H1 (cell line): ENCODE data around the gene PHYHD1. TPM values are rescaled to one million over a fixed set of nuclear protein-coding genes. Genes with fewer than 3 reads are reported as not detected.

Source experiments
- CTCF ChIA-PET: fragments of 300-600 bp; sonication (Branson Sonifier 250); formaldehyde crosslinking; loops from one replicate; lab custom pipeline; 2021; ENCODE audit not compliant: partially characterized antibody; lab: Charles Lee
- POLR2A ChIA-PET: fragments of 300-600 bp; sonication (Branson Sonifier 250); formaldehyde crosslinking; loops from one replicate; lab custom pipeline; 2021; ENCODE audit warnings: inconsistent platforms; ENCODE audit not compliant: partially characterized antibody; lab: Charles Lee
- DNase-seq, 2 experiments: peaks; one replicate each; pipeline versions ENCODE4 v3.0.0 to v3.0.0-alpha.2; 2010 to 2022; ENCODE audit warnings: low spot score in 2 of 2, low read depth in 1 of 2, mixed read lengths in 1 of 2
- FAIRE-seq: peaks from 2 replicates; lab custom pipeline; 2011; peaks lifted over from hg19 to GRCh38; lab: Jason Lieb, UNC
- H2AFZ ChIP-seq: 2 replicates; pipeline ENCODE4 v1.8.1; 2012; ENCODE audit warnings: low read length, inconsistent platforms
- H2AK5ac ChIP-seq: 2 replicates; pipeline ENCODE4 v1.6.1; 2013; ENCODE audit warnings: low read depth, low read length
- H2BK120ac ChIP-seq: replicated peaks from 2 replicates; pipeline ENCODE3; 2013; ENCODE audit warnings: low read depth, low read length, inconsistent platforms
- H2BK12ac ChIP-seq: 2 replicates; pipeline ENCODE4 v1.6.1; 2013; ENCODE audit warnings: low read depth, low read length
- H2BK15ac ChIP-seq: 2 replicates; pipeline ENCODE4 v1.6.1; 2013; ENCODE audit warnings: low read length
- H2BK20ac ChIP-seq: 2 replicates; pipeline ENCODE4 v1.6.1; 2013; ENCODE audit warnings: low read length
- H2BK5ac ChIP-seq: 2 replicates; pipeline ENCODE4 v1.6.1; 2013; ENCODE audit warnings: low read depth, low read length
- H3K14ac ChIP-seq: 2 replicates; pipeline ENCODE4 v1.6.1; 2013; ENCODE audit warnings: inconsistent platforms; ENCODE audit not compliant: insufficient read length
- H3K18ac ChIP-seq: 2 replicates; pipeline ENCODE4 v1.6.1; 2013; ENCODE audit warnings: low read length; ENCODE audit errors: extremely low read depth
- H3K23ac ChIP-seq: 2 replicates; pipeline ENCODE4 v1.6.1; 2013; ENCODE audit warnings: inconsistent platforms; ENCODE audit not compliant: insufficient read length
- H3K23me2 ChIP-seq: 2 replicates; pipeline ENCODE4 v1.6.1; 2013; ENCODE audit warnings: low read depth, low read length
- H3K27ac ChIP-seq: 2 replicates; pipeline ENCODE4 v1.6.1; 2011; ENCODE audit warnings: low read depth, low read length, inconsistent platforms
- H3K27me3 ChIP-seq, 4 experiments: replicated peaks in 1 of 4; 1 replicate in 1 of 4; 2 replicates in 3 of 4; pipeline versions ENCODE4 v1.6.1 to v1.8.1; 2011 to 2013; ENCODE audit warnings: low read length in 3 of 4, mild to moderate bottlenecking in 3 of 4, inconsistent platforms in 2 of 4, mixed read lengths in 2 of 4, moderate library complexity in 1 of 4; ENCODE audit not compliant: control insufficient read depth in 3 of 4, insufficient read depth in 3 of 4; ENCODE audit errors: extremely low read depth in 1 of 4
- H3K36me3 ChIP-seq, 4 experiments: 2 replicates each; pipeline versions ENCODE4 v1.6.1 to v1.8.1; 2011 to 2013; ENCODE audit warnings: mild to moderate bottlenecking in 4 of 4, low read length in 3 of 4, moderate library complexity in 2 of 4, control low read depth in 1 of 4, inconsistent platforms in 1 of 4; ENCODE audit not compliant: insufficient read depth in 4 of 4, control insufficient read depth in 2 of 4
- H3K4ac ChIP-seq: replicated peaks from 2 replicates; pipeline ENCODE3; 2013; ENCODE audit warnings: low read length, low read depth, mixed read lengths, inconsistent platforms; ENCODE audit not compliant: insufficient read length
- H3K4me1 ChIP-seq, 4 experiments: replicated peaks in 1 of 4; 1 replicate in 1 of 4; 2 replicates in 3 of 4; pipeline versions ENCODE4 v1.6.1 to v1.8.1; 2011 to 2013; ENCODE audit warnings: low read length in 3 of 4, inconsistent platforms in 2 of 4, mixed read lengths in 1 of 4; ENCODE audit not compliant: insufficient read depth in 4 of 4, control insufficient read depth in 3 of 4
- H3K4me2 ChIP-seq, 2 experiments: 2 replicates each; pipeline versions ENCODE4 v1.6.1 to v1.8.1; 2011 to 2013; ENCODE audit warnings: low read depth in 2 of 2, low read length in 2 of 2, control low read depth in 1 of 2, inconsistent platforms in 1 of 2, mild to moderate bottlenecking in 1 of 2; ENCODE audit not compliant: insufficient read depth in 1 of 2
- H3K4me3 ChIP-seq, 4 experiments: fragments of 200-600, 300-600 bp in 1 of 4; sonication (generic), shearing (Covaris generic), sonication (Bioruptor Twin) in 1 of 4; 2 replicates each; pipeline versions ENCODE4 v1.5.1 to v1.8.1; 2011 to 2016; ENCODE audit warnings: low read length in 4 of 4, low read depth in 3 of 4, control low read depth in 2 of 4, inconsistent platforms in 2 of 4, mild to moderate bottlenecking in 2 of 4, mixed read lengths in 1 of 4, moderate library complexity in 1 of 4; ENCODE audit not compliant: insufficient read depth in 2 of 4; ENCODE audit errors: extremely low read depth in 1 of 4
- H3K56ac ChIP-seq: replicated peaks from 2 replicates; pipeline ENCODE3; 2013; ENCODE audit warnings: low read depth, mild to moderate bottlenecking, mixed read lengths, low read length, inconsistent platforms; ENCODE audit not compliant: insufficient read length
- H3K79me1 ChIP-seq: 2 replicates; pipeline ENCODE4 v1.6.1; 2013; ENCODE audit warnings: low read depth, low read length, control low read depth
- H3K79me2 ChIP-seq, 2 experiments: 2 replicates each; pipeline versions ENCODE4 v1.6.1 to v1.8.1; 2012 to 2013; ENCODE audit warnings: low read length in 2 of 2, mild to moderate bottlenecking in 2 of 2, inconsistent platforms in 1 of 2; ENCODE audit not compliant: insufficient read depth in 2 of 2, control insufficient read depth in 1 of 2
- H3K9ac ChIP-seq, 4 experiments: replicated peaks in 1 of 4; 1 replicate in 1 of 4; 2 replicates in 3 of 4; pipeline versions ENCODE4 v1.6.1 to v1.8.1; 2011 to 2013; ENCODE audit warnings: low read depth in 3 of 4, low read length in 3 of 4, control low read depth in 2 of 4, mild to moderate bottlenecking in 2 of 4, moderate library complexity in 2 of 4, inconsistent platforms in 1 of 4; ENCODE audit errors: extremely low read depth in 1 of 4
- H3K9me3 ChIP-seq, 2 experiments: 2 replicates each; pipeline versions ENCODE4 v1.6.1 to v1.8.1; 2012 to 2013; ENCODE audit warnings: mild to moderate bottlenecking in 2 of 2, moderate library complexity in 2 of 2, control low read depth in 1 of 2, inconsistent platforms in 1 of 2, low read depth in 1 of 2, low read length in 1 of 2, mixed read lengths in 1 of 2; ENCODE audit not compliant: insufficient read depth in 2 of 2
- H4K20me1 ChIP-seq, 2 experiments: replicated peaks in 1 of 2; 2 replicates each; pipeline versions ENCODE3 to v1.8.1; 2011 to 2013; ENCODE audit warnings: inconsistent platforms in 2 of 2, low read length in 2 of 2, mild to moderate bottlenecking in 1 of 2; ENCODE audit not compliant: insufficient read depth in 2 of 2, control insufficient read depth in 1 of 2
- H4K5ac ChIP-seq: 2 replicates; pipeline ENCODE4 v1.6.1; 2013; ENCODE audit warnings: low read length, low read depth, mixed read lengths, inconsistent platforms; ENCODE audit not compliant: insufficient read length
- H4K8ac ChIP-seq: 2 replicates; pipeline ENCODE4 v1.8.0; 2013; ENCODE audit warnings: mild to moderate bottlenecking, moderate library complexity, low read length, inconsistent platforms; ENCODE audit not compliant: insufficient read depth; ENCODE audit errors: extremely low read depth
- H4K91ac ChIP-seq: replicated peaks from 2 replicates; pipeline ENCODE3; 2013; ENCODE audit warnings: low read length, mixed read lengths, inconsistent platforms; ENCODE audit not compliant: insufficient read length
- CHD2 ChIP-seq: IDR thresholded peaks from 2 replicates; pipeline ENCODE4 v1.6.1; 2012; ENCODE audit warnings: low read length, improper control_type of control experiment
- KDM1A ChIP-seq: fragments of 200-600, 300-600 bp; sonication (generic); IDR thresholded peaks from 2 replicates; pipeline ENCODE4 v1.7.1; 2016; ENCODE audit warnings: mild to moderate bottlenecking, low read length, borderline replicate concordance
- WGBS, 2 experiments: shearing (Covaris generic) in 1 of 2; methylation state at CpG; one replicate each; pipeline versions ENCODE4 v1.1.6 to v1.1.7; 2013 to 2015; ENCODE audit warnings: low lambda C conversion rate in 2 of 2, mixed read lengths in 2 of 2, inconsistent platforms in 1 of 2, low coverage in 1 of 2, missing lambda C conversion rate in 1 of 2; ENCODE audit not compliant: insufficient replicate concordance in 2 of 2, insufficient coverage in 1 of 2, insufficient read length in 1 of 2; ENCODE audit errors: extremely low coverage in 1 of 2, missing lambda C conversion rate in 1 of 2; 5-methylcytosine and 5-hydroxymethylcytosine counted together
- polyA plus RNA-seq, 7 experiments: library from polyadenylated mRNA; depleted of rRNA in 3 of 7; stranded (reverse) in 5 of 7; unstranded in 2 of 7; fragments of >200 nt in 5 of 7; fragments of 200-250 nt in 2 of 7; gene quantifications; 1 replicate in 5 of 7; 2 replicates in 1 of 7; 4 replicates in 1 of 7; pipeline versions ENCODE4 v1.2.1 to v1.2.3, GENCODE V29; 2011 to 2013; ENCODE audit warnings: missing spikeins in 2 of 7, mixed read lengths in 2 of 7
- total RNA-seq: library from RNA; stranded (reverse); fragmentation: NEBNext Ultra II Directional; extraction: Animal tissue kit (Norgen Biotek cat#: 25700); gene quantifications from 2 replicates; pipeline ENCODE4 v1.2.1, GENCODE V29; 2021

Gene PHYHD1
- total and polyA plus RNA-seq, 2 of the 8 experiments (the other 6 are each of a cell fraction or from before 2014, with no cell fraction given), result 14.1 to 25.6 TPM

GRCh38 chr9:128946571-128947276 lies 25.9 kb downstream of the PHYHD1 start:
- Histone ChIP-seq H2BK5ac (peak overlapping the region; percentile 83), H3K4me3 (peak overlapping the region; percentile 74 to 96 (median 92)), H3K9ac (peak overlapping the region; percentile 78 to 93 (median 86)), H2BK20ac (no peak overlapping the region), H3K18ac (0 out of 2 replicates have a peak overlapping the region, but pooled peaks have one; percentile 90), H3K4ac (peak overlapping the region; percentile 69), H3K36me3 (peaks cover 0 to 24% (median 8%) of the 10 kb centered on the region in 4 experiments; a peak in 5 of 8 replicates), H4K8ac (peak overlapping the region; percentile 96), H3K14ac (no peak overlapping the region), H3K4me2 (peak overlapping the region; percentile 87 to 92), H2BK15ac (no peak overlapping the region), H3K79me2 (peaks cover 0 to 17% of the 10 kb centered on the region in 2 experiments; a peak in 1 of 4 replicates), H3K23me2 (peaks cover 13% of the 10 kb centered on the region), H3K27ac (peak overlapping the region; percentile 72), H2AK5ac (peak overlapping the region; percentile 86; the same call in 1 of the 2 replicates), H3K9me3 (no peaks in the 10 kb centered on the region), H3K79me1 (peaks cover 10% of the 10 kb centered on the region), H3K56ac (peak overlapping the region; percentile 95), H4K20me1 (peaks cover 0 to 1% of the 10 kb centered on the region in 2 experiments), H3K27me3 (no peaks in the 10 kb centered on the region), H2BK12ac (0 out of 2 replicates have a peak overlapping the region, but pooled peaks have one; percentile 14), H4K5ac (peak overlapping the region; percentile 91), H4K91ac (peak overlapping the region; percentile 74), H2BK120ac (no peak overlapping the region), H3K4me1 (peaks cover 0 to 9% (median 6%) of the 10 kb centered on the region in 4 experiments; a peak in 3 of 7 replicates), H2AFZ (peak overlapping the region; percentile 36; the same call in 1 of the 2 replicates), H3K23ac (no peak overlapping the region)
- FAIRE-seq (no peak), DNase-seq (no peak)
- 38% methylated on average over 30 of the region's 30 CpGs; no CpG with 5 or more reads in 1 of the 2 experiments for WGBS, 2 experiments
- ChIA-PET POLR2A (interaction anchor here (0.7 to 2.1 kb wide), 3 partner anchors 10 to 127 kb away, joined by 3 to 6 read pairs (median 3); no protein-coding TSS in a partner anchor), CTCF (interaction anchor here (0.6 kb wide), 1 partner anchor 48 kb away, joined by 3 read pairs; no protein-coding TSS in a partner anchor)
- TF ChIP-seq CHD2 (no peak), KDM1A (no peak)
